ENCODE results near the gene ADAMTSL3. TPM values are rescaled to one million over a fixed set of nuclear protein-coding genes. Genes with fewer than 3 reads are reported as not detected.

Gene ADAMTSL3
- total RNA-seq, 4 donors from 2014 or later = 16.6 to 30.0 (median 21.8) TPM

- H3K36me3 ChIP-seq = no peaks in the 10 kb centered on the region
- H3K4me1 ChIP-seq = peaks cover 0 to 18% (median 6%) of the 10 kb centered on the region in 4 donors
- H3K27me3 ChIP-seq = no peaks in the 10 kb centered on the region
- no peaks in the 10 kb centered on the region for H3K9me3 ChIP-seq
- no peak overlapping the region for H3K27ac ChIP-seq (replicated peaks in 1 of 4)
- DNase-seq (ENCODE audit: extremely low spot score) = no peak
- intact Hi-C loops (cut with DNase I) = no loop called here
- no peak for TF ChIP-seq POLR2A (IDR thresholded peaks at IDR 0.05; ENCODE audit: low read depth)
- TF ChIP-seq EP300 (IDR thresholded peaks at IDR 0.05) = no peak
- TF ChIP-seq POLR2AphosphoS5 (IDR thresholded peaks at IDR 0.05) = no peak
- no peak for TF ChIP-seq CTCF (IDR thresholded peaks at IDR 0.05)
- no peak overlapping the region for H3K4me3 ChIP-seq
Observed at GRCh38 chr15:83714939-83715628, 61.2 kb downstream of the ADAMTSL3 start.

- H3K4me1 ChIP-seq = peaks cover 0 to 18% (median 12%) of the 10 kb centered on the region in 4 donors
- no peak for TF ChIP-seq POLR2A (IDR thresholded peaks at IDR 0.05; ENCODE audit: low read depth)
- TF ChIP-seq CTCF (IDR thresholded peaks at IDR 0.05) = no peak
- TF ChIP-seq POLR2AphosphoS5 (IDR thresholded peaks at IDR 0.05) = no peak
- TF ChIP-seq EP300 (IDR thresholded peaks at IDR 0.05) = no peak
- H3K4me3 ChIP-seq = no peak overlapping the region
- no peaks in the 10 kb centered on the region for H3K9me3 ChIP-seq
- no peak overlapping the region for H3K27ac ChIP-seq (replicated peaks in 1 of 4)
- intact Hi-C loops (cut with DNase I) = no loop called here
- no peak for DNase-seq (ENCODE audit: extremely low spot score)
- no peaks in the 10 kb centered on the region for H3K27me3 ChIP-seq
- 73% methylated on average over 3 of the region's 3 CpGs for WGBS
- H3K36me3 ChIP-seq = no peaks in the 10 kb centered on the region
Observed at GRCh38 chr15:83716605-83717004, 62.7 kb downstream of the ADAMTSL3 start.

GRCh38 chr15:83717010-83717409, 63.1 kb downstream of the ADAMTSL3 start:
- H3K27me3 ChIP-seq = no peaks in the 10 kb centered on the region
- H3K27ac ChIP-seq (replicated peaks in 1 of 4) = no peak overlapping the region
- peaks cover 0 to 18% (median 12%) of the 10 kb centered on the region in 4 donors for H3K4me1 ChIP-seq
- no peaks in the 10 kb centered on the region for H3K36me3 ChIP-seq
- TF ChIP-seq POLR2A (IDR thresholded peaks at IDR 0.05; ENCODE audit: low read depth) = no peak
- no peak overlapping the region for H3K4me3 ChIP-seq
- intact Hi-C loops (cut with DNase I) = no loop called here
- H3K9me3 ChIP-seq = no peaks in the 10 kb centered on the region
- no peak for DNase-seq (ENCODE audit: extremely low spot score)

- TF ChIP-seq POLR2AphosphoS5 (IDR thresholded peaks at IDR 0.05) (no peak), POLR2A (IDR thresholded peaks at IDR 0.05; ENCODE audit: low read depth) (no peak), EP300 (IDR thresholded peaks at IDR 0.05) (no peak), CTCF (IDR thresholded peaks at IDR 0.05) (no peak)
- H3K4me1 ChIP-seq = peaks cover 0 to 12% (median 8%) of the 10 kb centered on the region in 4 donors
- WGBS = 81% methylated on average over 2 of the region's 2 CpGs
- H3K36me3 ChIP-seq = no peaks in the 10 kb centered on the region
- intact Hi-C loops (cut with DNase I) = no loop called here
- DNase-seq (ENCODE audit: extremely low spot score) = no peak
- H3K9me3 ChIP-seq = no peaks in the 10 kb centered on the region
- no peak overlapping the region for H3K27ac ChIP-seq (replicated peaks in 1 of 4)
- H3K4me3 ChIP-seq = no peak overlapping the region
- H3K27me3 ChIP-seq = no peaks in the 10 kb centered on the region
Observed at GRCh38 chr15:83720468-83720867, 66.5 kb downstream of the ADAMTSL3 start.

GRCh38 chr15:83721031-83721430, 67.1 kb downstream of the ADAMTSL3 start:
- TF ChIP-seq CTCF (IDR thresholded peaks at IDR 0.05) = no peak
- no peak for TF ChIP-seq POLR2AphosphoS5 (IDR thresholded peaks at IDR 0.05)
- TF ChIP-seq EP300 (IDR thresholded peaks at IDR 0.05) = no peak
- TF ChIP-seq POLR2A (IDR thresholded peaks at IDR 0.05; ENCODE audit: low read depth) = no peak
- Histone ChIP-seq H3K36me3 (no peaks in the 10 kb centered on the region), H3K27ac (replicated peaks in 1 of 4) (no peak overlapping the region), H3K9me3 (peaks cover 0 to under 1% (median 0%) of the 10 kb centered on the region in 4 donors), H3K27me3 (no peaks in the 10 kb centered on the region), H3K4me1 (peaks cover 0 to 10% (median 8%) of the 10 kb centered on the region in 4 donors), H3K4me3 (no peak overlapping the region)
- no peak for DNase-seq (ENCODE audit: extremely low spot score)
- intact Hi-C loops (cut with DNase I) = no loop called here

All from esophagus muscularis mucosa (tissue), 4 donors.